Aorta (tissue), 5 donors: Measurements from ENCODE around the gene MYH11. TPM values are rescaled to one million over a fixed set of nuclear protein-coding genes. Genes with fewer than 3 reads are reported as not detected.

Experiments
- ATAC-seq: fragments of 200-7000 bp; cut with Tn5 transposase; one replicate; pipeline ENCODE4 v1.9.1; 2022; ENCODE audit warnings: moderate library complexity; ENCODE audit not compliant: low FRiP score
- DNase-seq, 2 donors: peaks; one replicate each; pipeline ENCODE4 v3.0.0-alpha.2; 2020
- H3K27ac ChIP-seq, 2 donors: one replicate each; pipeline ENCODE4 v1.5.1; 2013; ENCODE audit warnings: low read length in 2 of 2, mild to moderate bottlenecking in 2 of 2, moderate library complexity in 2 of 2, control low read depth in 1 of 2, inconsistent platforms in 1 of 2, low read depth in 1 of 2
- H3K27me3 ChIP-seq, 2 donors: one replicate each; pipeline ENCODE4 v1.6.1; 2013; ENCODE audit warnings: control low read depth in 1 of 2, low read length in 1 of 2, mild to moderate bottlenecking in 1 of 2, moderate library complexity in 1 of 2; ENCODE audit not compliant: insufficient read depth in 2 of 2, control insufficient read depth in 1 of 2
- H3K36me3 ChIP-seq, 2 donors: one replicate each; pipeline ENCODE4 v1.6.1; 2013; ENCODE audit warnings: control low read depth in 1 of 2, low read length in 1 of 2, mild to moderate bottlenecking in 1 of 2; ENCODE audit not compliant: insufficient read depth in 2 of 2, control insufficient read depth in 1 of 2
- H3K4me1 ChIP-seq, 2 donors: one replicate each; pipeline ENCODE4 v1.6.1; 2013; ENCODE audit warnings: low read length in 2 of 2, control low read depth in 1 of 2, mild to moderate bottlenecking in 1 of 2, moderate library complexity in 1 of 2; ENCODE audit not compliant: insufficient read depth in 2 of 2, control insufficient read depth in 1 of 2
- H3K4me3 ChIP-seq, 2 donors: one replicate each; pipeline ENCODE4 v1.5.1; 2013; ENCODE audit warnings: low read length in 2 of 2, control low read depth in 1 of 2, mild to moderate bottlenecking in 1 of 2
- H3K9me3 ChIP-seq: one replicate; pipeline ENCODE4 v1.6.1; 2013; ENCODE audit warnings: mild to moderate bottlenecking, low read length; ENCODE audit not compliant: control insufficient read depth
- WGBS, 2 donors: extraction: QIAGEN DNeasy Blood & Tissue Kit; methylation state at CpG; one replicate each; pipeline ENCODE4 v1.1.7; 2013; 5-methylcytosine and 5-hydroxymethylcytosine counted together
- intact Hi-C, 2 donors: fragments of 100-400 bp; cut with DNase I; formaldehyde crosslinking; loops; one replicate each; pipeline versions ENCODE4 v1.14.2 to v1.15.0; 2022
- polyA plus RNA-seq, 2 donors: library from polyadenylated mRNA; stranded (reverse); fragments of 200-250 nt; gene quantifications; one replicate each; pipeline ENCODE4 v1.2.3, GENCODE V29; 2013
- total RNA-seq, 2 donors: library from RNA; stranded (reverse); fragmentation: NEBNext Ultra II Directional; extraction: Animal tissue kit (Norgen Biotek cat#: 25700); gene quantifications; one replicate each; pipeline ENCODE4 v1.2.1, GENCODE V29; 2021
- donor health status: healthy with polysubstance abuse.
- donor health status: Bipolar disorder and iron deficiency.
- donor health status: DM: no; HTN: no; CAD: no.
- donor health status: DM: no; HTN: no; CAD: no.
- donor health status: DM: yes; HTN: yes; CAD: no.

The MYH11 gene
- total and polyA plus RNA-seq, 4 donors, result 631 to 2,053 (median 1,169) TPM

GRCh38 chr16:15786501-15786900 is 70.3 kb downstream of the MYH11 start:
- Histone ChIP-seq H3K36me3 (peaks cover 5 to 14% of the 10 kb centered on the region in 2 donors), H3K27me3 (no peaks in the 10 kb centered on the region), H3K9me3 (no peaks in the 10 kb centered on the region), H3K4me3 (no peak overlapping the region), H3K27ac (peak overlapping the region in 1 of 2 donors; percentile 2), H3K4me1 (peaks cover 0 to 3% of the 10 kb centered on the region in 2 donors)
- DNase-seq (peak in 1 of 2 donors; percentile 72), ATAC-seq (no peak)
- WGBS, 2 donors, result 75 to 77% methylated on average over 11 of the region's 11 CpGs
- intact Hi-C loops, result no loop called here

GRCh38 chr16:15785386-15786059 is 71.3 kb downstream of the MYH11 start:
- Histone ChIP-seq H3K4me1 (peaks cover 0 to 3% of the 10 kb centered on the region in 2 donors), H3K36me3 (peaks cover 5 to 15% of the 10 kb centered on the region in 2 donors), H3K27me3 (no peaks in the 10 kb centered on the region), H3K27ac (peak overlapping the region in 1 of 2 donors; percentile 0), H3K9me3 (no peaks in the 10 kb centered on the region), H3K4me3 (no peak overlapping the region)
- no peak for ATAC-seq
- intact Hi-C loops, result no loop called here
- 77 to 82% methylated on average over 14 of the region's 14 CpGs for WGBS, 2 donors
- peak in 1 of 2 donors; percentile 55 for DNase-seq

- Histone ChIP-seq H3K9me3 (no peaks in the 10 kb centered on the region), H3K27me3 (no peaks in the 10 kb centered on the region), H3K4me3 (no peak overlapping the region), H3K4me1 (no peaks in the 10 kb centered on the region), H3K36me3 (peaks cover 5 to 24% of the 10 kb centered on the region in 2 donors), H3K27ac (peak overlapping the region in 1 of 2 donors; percentile 7)
- WGBS, 2 donors, result 94 to 96% methylated on average over 10 of the region's 10 CpGs
- no peak for ATAC-seq
- DNase-seq, result peak in 1 of 2 donors; percentile 55
- intact Hi-C loops, result no loop called here
Observed at GRCh38 chr16:15783985-15784384, 72.8 kb downstream of the MYH11 start.

GRCh38 chr16:15782573-15783365 is 74.1 kb downstream of the MYH11 start:
- Histone ChIP-seq H3K4me1 (no peaks in the 10 kb centered on the region), H3K36me3 (peaks cover 5 to 27% of the 10 kb centered on the region in 2 donors), H3K27me3 (no peaks in the 10 kb centered on the region), H3K9me3 (no peaks in the 10 kb centered on the region), H3K4me3 (no peak overlapping the region), H3K27ac (peak overlapping the region in 1 of 2 donors; percentile 31)
- 47 to 51% methylated on average over 13 of the region's 13 CpGs for WGBS, 2 donors
- DNase-seq, result peak in 1 of 2 donors; percentile 58
- intact Hi-C loops, result no loop called here
- ATAC-seq, result no peak

- Histone ChIP-seq H3K27me3 (no peaks in the 10 kb centered on the region), H3K36me3 (peaks cover 7 to 36% of the 10 kb centered on the region in 2 donors), H3K9me3 (no peaks in the 10 kb centered on the region), H3K4me3 (no peak overlapping the region), H3K27ac (no peak overlapping the region), H3K4me1 (no peaks in the 10 kb centered on the region)
- ATAC-seq (no peak), DNase-seq (no peak)
- WGBS, 2 donors, result 87 to 93% methylated on average over 3 of the region's 3 CpGs
- intact Hi-C loops, result no loop called here
Observed at GRCh38 chr16:15781650-15782049, 75.2 kb downstream of the MYH11 start.

- ATAC-seq, result no peak
- no peaks in the 10 kb centered on the region for H3K9me3 ChIP-seq
- H3K27ac ChIP-seq, result no peak overlapping the region
Observed at GRCh38 chr16:15780805-15781204, 76.0 kb downstream of the MYH11 start.

GRCh38 chr16:15779664-15780351 is 77.0 kb downstream of the MYH11 start:
- intact Hi-C loops, result no loop called here
- DNase-seq (peak in 1 of 2 donors; percentile 34), ATAC-seq (no peak)
- Histone ChIP-seq H3K36me3 (peaks cover 7 to 34% of the 10 kb centered on the region in 2 donors), H3K9me3 (no peaks in the 10 kb centered on the region), H3K27me3 (no peaks in the 10 kb centered on the region), H3K4me3 (no peak overlapping the region), H3K4me1 (no peaks in the 10 kb centered on the region), H3K27ac (peak overlapping the region in 1 of 2 donors; percentile 43)
- 85 to 87% methylated on average over 8 of the region's 8 CpGs for WGBS, 2 donors

More at GRCh38 chr16:15780805-15781204, 76.0 kb downstream of the MYH11 start:
- intact Hi-C loops, result no loop called here
- H3K4me3 ChIP-seq, result no peak overlapping the region
- 76 to 80% methylated on average over 7 of the region's 7 CpGs for WGBS, 2 donors
- no peaks in the 10 kb centered on the region for H3K4me1 ChIP-seq
- DNase-seq, result no peak
- peaks cover 8 to 36% of the 10 kb centered on the region in 2 donors for H3K36me3 ChIP-seq
- H3K27me3 ChIP-seq, result no peaks in the 10 kb centered on the region

GRCh38 chr16:15778999-15779614 is 77.7 kb downstream of the MYH11 start:
- intact Hi-C loops, result no loop called here
- peak overlapping the region in 1 of 2 donors; percentile 43 for H3K27ac ChIP-seq
- no peaks in the 10 kb centered on the region for H3K27me3 ChIP-seq
- ATAC-seq, result no peak
- H3K36me3 ChIP-seq, result peaks cover 7 to 32% of the 10 kb centered on the region in 2 donors
- H3K9me3 ChIP-seq, result no peaks in the 10 kb centered on the region
- H3K4me3 ChIP-seq, result no peak overlapping the region
- H3K4me1 ChIP-seq, result no peaks in the 10 kb centered on the region
- DNase-seq, result no peak
- WGBS, 2 donors, result 63 to 67% methylated on average over 6 of the region's 6 CpGs
